Karpas-422 (cell line): ENCODE data around the gene FILIP1L. TPM values are rescaled to one million over a fixed set of nuclear protein-coding genes. Genes with fewer than 3 reads are reported as not detected.

Experiments used
- DNase-seq: peaks from one replicate; pipeline ENCODE4 v3.0.0-alpha.2; 2015
- H2AFZ ChIP-seq: fragments of 200-600 bp; sonication (generic); 2 replicates; pipeline ENCODE4 v1.6.1; 2014; ENCODE audit warnings: antibody characterized with exemption, low read length, mixed read lengths
- H3K27ac ChIP-seq: fragments of 200-600 bp; sonication (generic); 2 replicates; pipeline ENCODE4 v1.5.1; 2014; ENCODE audit warnings: mild to moderate bottlenecking, low read length, moderate library complexity
- H3K27me3 ChIP-seq: fragments of 200-600 bp; sonication (generic); 2 replicates; pipeline ENCODE4 v1.6.1; 2014; ENCODE audit warnings: low read length, mixed read lengths
- H3K36me3 ChIP-seq: fragments of 200-600 bp; sonication (generic); 2 replicates; pipeline ENCODE4 v1.6.1; 2014; ENCODE audit warnings: low read length, mixed read lengths; ENCODE audit not compliant: insufficient read depth
- H3K4me1 ChIP-seq: fragments of 200-600 bp; sonication (generic); 2 replicates; pipeline ENCODE4 v1.6.1; 2014; ENCODE audit warnings: mild to moderate bottlenecking, low read length, mixed read lengths
- H3K4me2 ChIP-seq: fragments of 200-600 bp; sonication (generic); 2 replicates; pipeline ENCODE4 v1.6.1; 2014; ENCODE audit warnings: low read length, low read depth, mild to moderate bottlenecking; ENCODE audit not compliant: poor library complexity, severe bottlenecking
- H3K4me3 ChIP-seq: fragments of 200-600 bp; sonication (generic); 2 replicates; pipeline ENCODE4 v1.5.1; 2014; ENCODE audit warnings: mild to moderate bottlenecking, antibody characterized with exemption, low read length, mixed read lengths
- H3K79me2 ChIP-seq: fragments of 200-600 bp; sonication (generic); 2 replicates; pipeline ENCODE4 v1.6.1; 2014; ENCODE audit warnings: mild to moderate bottlenecking, low read length, mixed read lengths
- H3K9ac ChIP-seq: fragments of 200-600 bp; sonication (generic); 2 replicates; pipeline ENCODE4 v1.6.0; 2014; ENCODE audit warnings: low read length
- H3K9me2 ChIP-seq: fragments of 200-600 bp; sonication (generic), shearing (Covaris generic); replicated peaks from 2 replicates; pipeline ENCODE4 v1.6.0; 2014; ENCODE audit warnings: mild to moderate bottlenecking, low read length, moderate library complexity; ENCODE audit not compliant: insufficient read depth
- H3K9me3 ChIP-seq: fragments of 300-700, 200-600 bp; sonication (generic); 2 replicates; pipeline ENCODE4 v1.6.1; 2014; ENCODE audit warnings: low read length, mixed read lengths
- H4K20me1 ChIP-seq: fragments of 200-600 bp; sonication (generic); 2 replicates; pipeline ENCODE4 v1.6.1; 2014; ENCODE audit warnings: mild to moderate bottlenecking, antibody characterized with exemption, low read length, low read depth; ENCODE audit not compliant: insufficient read depth
- total RNA-seq: library from RNA; depleted of rRNA; stranded (reverse); fragments of >200 nt; shearing (Covaris generic); gene quantifications from 2 replicates; pipeline ENCODE4 v1.2.3, GENCODE V29; 2014; ENCODE audit warnings: low replicate concordance

Gene FILIP1L
- total RNA-seq, 1 experiment from 2014 or later, result 0.37 TPM

GRCh38 chr3:99839613-99840012 is 274.7 kb downstream of the FILIP1L start:
- no peak for DNase-seq
- no peaks in the 10 kb centered on the region for H3K9me3 ChIP-seq
- H3K79me2 ChIP-seq, result peaks cover 8% of the 10 kb centered on the region; the same call in 1 of the 2 replicates
- H2AFZ ChIP-seq, result no peak overlapping the region
- H3K4me1 ChIP-seq, result peaks cover 9% of the 10 kb centered on the region
- H3K9me2 ChIP-seq, result no peaks in the 10 kb centered on the region
- H3K27ac ChIP-seq, result no peak overlapping the region
- no peaks in the 10 kb centered on the region for H3K36me3 ChIP-seq
- H3K27me3 ChIP-seq, result no peaks in the 10 kb centered on the region
- H3K4me3 ChIP-seq, result no peak overlapping the region
- no peak overlapping the region for H3K9ac ChIP-seq
- peaks cover 77% of the 10 kb centered on the region for H4K20me1 ChIP-seq
- no peak overlapping the region for H3K4me2 ChIP-seq

- Histone ChIP-seq H3K36me3 (no peaks in the 10 kb centered on the region), H3K9me2 (no peaks in the 10 kb centered on the region), H3K27me3 (no peaks in the 10 kb centered on the region), H4K20me1 (peaks cover 77% of the 10 kb centered on the region), H2AFZ (no peak overlapping the region), H3K9me3 (no peaks in the 10 kb centered on the region), H3K9ac (no peak overlapping the region), H3K79me2 (peaks cover 14% of the 10 kb centered on the region; the same call in 1 of the 2 replicates), H3K27ac (no peak overlapping the region), H3K4me2 (no peak overlapping the region), H3K4me3 (no peak overlapping the region), H3K4me1 (peaks cover under 1% of the 10 kb centered on the region; the same call in 1 of the 2 replicates)
- DNase-seq, result no peak
Observed at GRCh38 chr3:99838755-99839154, 275.5 kb downstream of the FILIP1L start.

GRCh38 chr3:99837715-99838114 is 276.6 kb downstream of the FILIP1L start:
- Histone ChIP-seq H3K9ac (no peak overlapping the region), H3K79me2 (peaks cover 23% of the 10 kb centered on the region), H2AFZ (no peak overlapping the region), H3K4me2 (no peak overlapping the region), H3K36me3 (no peaks in the 10 kb centered on the region), H3K27me3 (no peaks in the 10 kb centered on the region), H3K9me3 (no peaks in the 10 kb centered on the region), H3K4me1 (no peaks in the 10 kb centered on the region), H3K27ac (no peak overlapping the region), H3K9me2 (no peaks in the 10 kb centered on the region), H4K20me1 (peaks cover 77% of the 10 kb centered on the region), H3K4me3 (no peak overlapping the region)
- DNase-seq, result no peak

- H3K9me2 ChIP-seq, result no peaks in the 10 kb centered on the region
- no peak overlapping the region for H3K9ac ChIP-seq
- no peaks in the 10 kb centered on the region for H3K36me3 ChIP-seq
- 0 out of 2 replicates have a peak, but pooled peaks cover 2% of the 10 kb centered on the region for H3K4me1 ChIP-seq
- no peak for DNase-seq
- H3K27me3 ChIP-seq, result no peaks in the 10 kb centered on the region
- peaks cover 23% of the 10 kb centered on the region for H3K79me2 ChIP-seq
- H3K4me2 ChIP-seq, result no peak overlapping the region
- no peak overlapping the region for H3K27ac ChIP-seq
- H4K20me1 ChIP-seq, result peaks cover 78% of the 10 kb centered on the region
- H2AFZ ChIP-seq, result no peak overlapping the region
- H3K9me3 ChIP-seq, result no peaks in the 10 kb centered on the region
- H3K4me3 ChIP-seq, result no peak overlapping the region
Observed at GRCh38 chr3:99836681-99837080, 277.6 kb downstream of the FILIP1L start.

- H2AFZ ChIP-seq, result no peak overlapping the region
- H3K9me3 ChIP-seq, result no peaks in the 10 kb centered on the region
- H3K36me3 ChIP-seq, result no peaks in the 10 kb centered on the region
- H3K27ac ChIP-seq, result no peak overlapping the region
- peaks cover 36% of the 10 kb centered on the region for H3K79me2 ChIP-seq
- H4K20me1 ChIP-seq, result peaks cover 92% of the 10 kb centered on the region
- H3K9ac ChIP-seq, result no peak overlapping the region
- DNase-seq, result no peak
- 0 out of 2 replicates have a peak, but pooled peaks cover 2% of the 10 kb centered on the region for H3K4me1 ChIP-seq
- no peak overlapping the region for H3K4me2 ChIP-seq
- H3K9me2 ChIP-seq, result no peaks in the 10 kb centered on the region
- H3K4me3 ChIP-seq, result no peak overlapping the region
- no peaks in the 10 kb centered on the region for H3K27me3 ChIP-seq
Observed at GRCh38 chr3:99834211-99834957, 279.9 kb downstream of the FILIP1L start.

GRCh38 chr3:99833617-99834205 is 280.6 kb downstream of the FILIP1L start:
- no peak overlapping the region for H3K9ac ChIP-seq
- no peak overlapping the region for H3K27ac ChIP-seq
- H3K4me2 ChIP-seq, result no peak overlapping the region
- H3K9me3 ChIP-seq, result no peaks in the 10 kb centered on the region
- peaks cover 38% of the 10 kb centered on the region for H3K79me2 ChIP-seq
- no peak for DNase-seq
- H3K9me2 ChIP-seq, result no peaks in the 10 kb centered on the region
- no peaks in the 10 kb centered on the region for H3K36me3 ChIP-seq
- H2AFZ ChIP-seq, result no peak overlapping the region
- H4K20me1 ChIP-seq, result peaks cover 92% of the 10 kb centered on the region
- H3K27me3 ChIP-seq, result no peaks in the 10 kb centered on the region
- 0 out of 2 replicates have a peak, but pooled peaks cover 2% of the 10 kb centered on the region for H3K4me1 ChIP-seq
- H3K4me3 ChIP-seq, result no peak overlapping the region

- no peak for DNase-seq
- Histone ChIP-seq H3K4me3 (no peak overlapping the region), H3K9ac (no peak overlapping the region), H3K9me3 (no peaks in the 10 kb centered on the region), H3K27me3 (no peaks in the 10 kb centered on the region), H2AFZ (no peak overlapping the region), H3K79me2 (peaks cover 47% of the 10 kb centered on the region), H3K4me1 (0 out of 2 replicates have a peak, but pooled peaks cover 2% of the 10 kb centered on the region), H3K27ac (no peak overlapping the region), H3K4me2 (no peak overlapping the region), H4K20me1 (peaks cover 65% of the 10 kb centered on the region), H3K36me3 (no peaks in the 10 kb centered on the region), H3K9me2 (no peaks in the 10 kb centered on the region)
Observed at GRCh38 chr3:99829844-99830243, 284.5 kb downstream of the FILIP1L start.

- Histone ChIP-seq H3K4me3 (no peak overlapping the region), H2AFZ (no peak overlapping the region), H3K79me2 (peaks cover 63% of the 10 kb centered on the region)
Observed at GRCh38 chr3:99825004-99825640, 289.2 kb downstream of the FILIP1L start.

More at GRCh38 chr3:99825004-99825640, 289.2 kb downstream of the FILIP1L start:
- Histone ChIP-seq H3K4me1 (0 out of 2 replicates have a peak, but pooled peaks cover 2% of the 10 kb centered on the region), H3K27me3 (no peaks in the 10 kb centered on the region), H4K20me1 (peaks cover 31% of the 10 kb centered on the region), H3K4me2 (no peak overlapping the region), H3K36me3 (no peaks in the 10 kb centered on the region), H3K9ac (no peak overlapping the region), H3K27ac (no peak overlapping the region), H3K9me3 (no peaks in the 10 kb centered on the region), H3K9me2 (no peaks in the 10 kb centered on the region)
- DNase-seq, result no peak
